GM12878 (cell line): ENCODE results near the gene EMP2. TPM values are rescaled to one million over a fixed set of nuclear protein-coding genes. Genes with fewer than 3 reads are reported as not detected.

Experiments used
- ATAC-seq: fragments of 200-7000 bp; cut with Tn5 transposase; 3 replicates; pipeline ENCODE4 v1.9.1; 2020; ENCODE audit warnings: mild to moderate bottlenecking, moderate library complexity
- BruUV-seq: library from RNA; stranded (reverse); fragments of 400-500 nt; replicated peaks from 2 replicates; lab custom pipeline; 2021; lab: Mats Ljungman, UMichigan
- CTCF ChIA-PET: fragments of 300-600 bp; sonication (Branson Sonifier 250); formaldehyde crosslinking; extraction: SDS; loops from one replicate; lab custom pipeline; 2021; ENCODE audit warnings: inconsistent platforms; lab: Yijun Ruan, JAX
- POLR2A ChIA-PET: fragments of 350-600 bp; formaldehyde crosslinking; extraction: SDS; loops from one replicate; lab custom pipeline; 2021; ENCODE audit warnings: inconsistent platforms; lab: Charles Lee
- RAD21 ChIA-PET: fragments of 300-600 bp; sonication (Branson Sonifier 250); formaldehyde crosslinking; loops from one replicate; lab custom pipeline; 2023; ENCODE audit warnings: antibody characterized with exemption; ENCODE audit not compliant: unreplicated experiment; lab: Charles Lee
- SMC1A ChIA-PET: fragments of 300-600 bp; sonication (Branson Sonifier 250); formaldehyde crosslinking; loops from one replicate; lab custom pipeline; 2023; ENCODE audit not compliant: unreplicated experiment, uncharacterized antibody; lab: Charles Lee
- DNase-seq: peaks from one replicate; pipeline ENCODE4 v3.0.0-alpha.2; 2011; ENCODE audit warnings: low read depth, low spot score
- FAIRE-seq: peaks from 3 replicates; lab custom pipeline; 2011; peaks lifted over from hg19 to GRCh38; lab: Jason Lieb, UNC
- H2AFZ ChIP-seq: 2 replicates; pipeline ENCODE4 v1.6.0; 2011; ENCODE audit warnings: low read depth, low read length, control low read depth; ENCODE audit not compliant: control insufficient read depth
- H3K27ac ChIP-seq: 2 replicates; pipeline ENCODE4 v1.5.1; 2011; ENCODE audit warnings: control low read depth; ENCODE audit not compliant: control insufficient read depth, insufficient read depth
- H3K27me3 ChIP-seq, 2 experiments: replicated peaks in 1 of 2; 2 replicates each; pipeline versions ENCODE4 v1.6.0 to v1.6.1; 2011; ENCODE audit warnings: low read length in 1 of 2; ENCODE audit not compliant: control insufficient read depth in 2 of 2, insufficient read depth in 2 of 2
- H3K36me3 ChIP-seq, 2 experiments: 2 replicates each; pipeline ENCODE4 v1.5.1; 2011; ENCODE audit warnings: low read length in 1 of 2; ENCODE audit not compliant: control insufficient read depth in 2 of 2, insufficient read depth in 2 of 2
- H3K4me1 ChIP-seq: 2 replicates; pipeline ENCODE4 v1.6.1; 2011; ENCODE audit warnings: mild to moderate bottlenecking, low read length, moderate library complexity, mixed read lengths; ENCODE audit not compliant: control insufficient read depth, insufficient read depth
- H3K4me2 ChIP-seq: 2 replicates; pipeline ENCODE4 v1.6.0; 2011; ENCODE audit warnings: control low read depth; ENCODE audit not compliant: control insufficient read depth, insufficient read depth
- H3K4me3 ChIP-seq: fragments of 200-600 bp; sonication (generic); 2 replicates; pipeline ENCODE4 v1.5.1; 2016
- H3K79me2 ChIP-seq: 2 replicates; pipeline ENCODE4 v1.6.0; 2011; ENCODE audit warnings: low read length; ENCODE audit not compliant: control insufficient read depth, insufficient read depth
- H3K9ac ChIP-seq: 2 replicates; pipeline ENCODE4 v1.8.0; 2011; ENCODE audit warnings: low read length, control low read depth, mixed read lengths; ENCODE audit not compliant: control insufficient read depth, insufficient read depth
- H3K9me3 ChIP-seq: replicated peaks from 3 replicates; pipeline ENCODE4 v1.5.1; 2011; ENCODE audit warnings: mild to moderate bottlenecking, low read length; ENCODE audit not compliant: control insufficient read depth, insufficient read depth
- H4K20me1 ChIP-seq: 2 replicates; pipeline ENCODE4 v1.6.0; 2011; ENCODE audit not compliant: control insufficient read depth, insufficient read depth
- HDAC6 ChIP-seq: fragments of 200-600 bp; sonication (generic); IDR thresholded peaks from one replicate; pipeline ENCODE4 v1.8.0; 2017; ENCODE audit warnings: antibody characterized with exemption; ENCODE audit not compliant: unreplicated experiment
- IRF4 ChIP-seq: IDR thresholded peaks from 2 replicates; pipeline ENCODE4 v1.6.1; 2011; ENCODE audit warnings: low read depth, low read length
- POLR2A ChIP-seq: IDR thresholded peaks from 2 replicates; pipeline ENCODE4 v1.6.1; 2011; ENCODE audit warnings: low read depth, mild to moderate bottlenecking, low read length
- RAD21 ChIP-seq: IDR thresholded peaks from 2 replicates; pipeline ENCODE4 v1.6.1; 2011; ENCODE audit warnings: mild to moderate bottlenecking, low read depth, low read length, moderate library complexity; ENCODE audit not compliant: insufficient read depth
- RB1 ChIP-seq: fragments of 450-650 bp; formaldehyde crosslinking; IDR thresholded peaks from 2 replicates; pipeline ENCODE4 v1.6.1; 2017; ENCODE audit warnings: mild to moderate bottlenecking, borderline replicate concordance
- SMC3 ChIP-seq: IDR thresholded peaks from 2 replicates; pipeline ENCODE4 v1.6.1; 2011; ENCODE audit warnings: low read length, improper control_type of control experiment, borderline replicate concordance
- YY1 ChIP-seq: IDR thresholded peaks from 2 replicates; pipeline ENCODE4 v1.6.1; 2011; ENCODE audit warnings: low read depth, mild to moderate bottlenecking, low read length
- WGBS: methylation state at CpG from one replicate; pipeline ENCODE4 v1.1.6; 2016; ENCODE audit warnings: low lambda C conversion rate; ENCODE audit not compliant: insufficient replicate concordance, insufficient coverage; ENCODE audit errors: missing lambda C conversion rate; 5-methylcytosine and 5-hydroxymethylcytosine counted together
- in situ Hi-C: fragments of 300-500 bp; cut with MboI; formaldehyde crosslinking; loops from 9 replicates; pipeline ENCODE4 v1.14.3; 2018; ENCODE audit warnings: mixed read lengths
- intact Hi-C: fragments of 100-400 bp; cut with micrococcal nuclease; formaldehyde crosslinking; loops from one replicate; pipeline ENCODE4 v1.14.2; 2022; ENCODE audit not compliant: unreplicated experiment
- polyA plus RNA-seq, 11 experiments: library from polyadenylated mRNA; depleted of rRNA in 4 of 11; unstranded in 6 of 11; stranded (reverse) in 5 of 11; fragments of >200 nt; fragmentation: Nextera tagmentation in 4 of 11; fragmentation: Illumina TruSeq in 1 of 11; extraction: Ambion mirVana in 4 of 11; extraction: Trizol in 1 of 11; gene quantifications; 1 replicate in 1 of 11; 2 replicates in 10 of 11; pipeline versions ENCODE4 v1.2.1 to v1.2.3, GENCODE V29; 2011 to 2016; ENCODE audit warnings: inconsistent platforms in 2 of 11, missing spikeins in 2 of 11, low read depth in 1 of 11
- total RNA-seq, 4 experiments: library from RNA; depleted of rRNA in 3 of 4; stranded (reverse); fragments of >200 nt in 3 of 4; fragmentation: Illumina TruSeq in 1 of 4; extraction: Trizol in 1 of 4; gene quantifications; 2 replicates each; pipeline versions ENCODE4 v1.2.1 to v1.2.3, GENCODE V29; 2013 to 2021
- TF ChIP-seq, protein P1 (sequence below), 3 experiments: IDR thresholded peaks in 2 of 3; conservative IDR thresholded peaks in 1 of 3; 2 replicates each; pipeline ENCODE4 v1.5.1; 2011; ENCODE audit warnings: low read depth in 3 of 3, low read length in 3 of 3, mild to moderate bottlenecking in 3 of 3, control low read depth in 2 of 3, moderate library complexity in 2 of 3, inconsistent platforms in 1 of 3, mixed read lengths in 1 of 3; ENCODE audit not compliant: control insufficient read depth in 2 of 3, insufficient read depth in 1 of 3; ENCODE audit errors: extremely low read depth in 1 of 3

EMP2 gene
- total and polyA plus RNA-seq, 10 of the 15 experiments (the other 5 are each of a cell fraction or from before 2014, with no cell fraction given), result 0.41 to 10.4 (median 3.8) TPM

DNA sequence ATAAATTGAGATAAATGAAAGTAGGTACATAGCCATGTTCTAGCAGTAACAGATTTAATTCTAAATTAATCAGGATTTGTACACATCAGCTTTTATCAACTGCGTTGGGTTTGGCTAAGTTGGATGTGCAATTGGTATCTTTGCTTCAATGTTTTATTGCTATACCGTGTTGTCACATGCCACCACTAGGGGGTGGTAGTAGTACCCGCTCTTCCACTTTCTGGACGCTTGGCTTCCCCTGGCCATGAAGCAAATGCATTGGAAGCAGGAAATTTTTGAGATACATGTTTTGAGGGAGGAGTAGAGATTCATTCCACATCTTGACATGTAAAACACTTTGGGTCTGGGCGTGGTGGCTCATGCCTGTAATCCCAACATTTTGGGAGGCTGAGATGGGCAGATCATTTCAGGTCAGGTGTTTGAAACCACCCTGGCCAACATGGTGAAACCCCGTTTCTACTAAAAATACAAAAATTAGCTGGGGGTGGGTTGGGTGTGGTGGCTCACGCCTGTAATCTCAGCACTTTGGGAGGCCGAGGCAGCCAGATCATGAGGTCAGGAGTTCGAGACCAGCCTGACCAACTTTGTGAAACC lies 58.6 kb downstream of the EMP2 start:
- Histone ChIP-seq H3K9ac (no peak overlapping the region), H3K4me2 (no peak overlapping the region), H2AFZ (no peak overlapping the region), H3K36me3 (no peaks in the 10 kb centered on the region), H3K4me1 (no peaks in the 10 kb centered on the region), H3K27me3 (no peaks in the 10 kb centered on the region), H3K4me3 (no peak overlapping the region), H3K79me2 (no peaks in the 10 kb centered on the region), H3K9me3 (no peaks in the 10 kb centered on the region), H3K27ac (no peak overlapping the region), H4K20me1 (no peaks in the 10 kb centered on the region)
- FAIRE-seq, result peak; percentile 75
- DNase-seq, result no peak
- ChIA-PET CTCF (interaction anchor here (0.8 to 5.0 kb wide), 20 partner anchors 12 to 428 kb away, joined by 3 to 59 read pairs (median 4); no protein-coding TSS in a partner anchor), RAD21 (interaction anchor here (0.7 to 2.2 kb wide), 11 partner anchors 24 to 397 kb away, joined by 3 to 11 read pairs (median 3); no protein-coding TSS in a partner anchor), POLR2A (no interaction called here), SMC1A (interaction anchor here (0.8 to 4.0 kb wide), 14 partner anchors 12 to 419 kb away, joined by 3 to 34 read pairs (median 4); no protein-coding TSS in a partner anchor)
- WGBS, result 13% methylated on average over 9 of the region's 9 CpGs
- in situ Hi-C loops (loop anchor here (5.0 kb wide), 1 partner anchor 391 kb away; no protein-coding TSS in a partner anchor), intact Hi-C loops (loop anchor here (2.0 to 5.0 kb wide), 2 partner anchors 397 to 416 kb away; no protein-coding TSS in a partner anchor)
- no TSS peak for BruUV-seq
- peak; percentile 91 for ATAC-seq
- TF ChIP-seq IRF4 (0 out of 2 replicates have a peak, but pooled peaks have one; percentile 20), SMC3 (peak; percentile 74), RAD21 (peak; percentile 81), YY1 (0 out of 2 replicates have a peak, but pooled peaks have one; percentile 26), HDAC6 (no peak), RB1 (0 out of 2 replicates have a peak, but pooled peaks have one; percentile 63), POLR2A (no peak)
- TF ChIP-seq, protein P1, sequence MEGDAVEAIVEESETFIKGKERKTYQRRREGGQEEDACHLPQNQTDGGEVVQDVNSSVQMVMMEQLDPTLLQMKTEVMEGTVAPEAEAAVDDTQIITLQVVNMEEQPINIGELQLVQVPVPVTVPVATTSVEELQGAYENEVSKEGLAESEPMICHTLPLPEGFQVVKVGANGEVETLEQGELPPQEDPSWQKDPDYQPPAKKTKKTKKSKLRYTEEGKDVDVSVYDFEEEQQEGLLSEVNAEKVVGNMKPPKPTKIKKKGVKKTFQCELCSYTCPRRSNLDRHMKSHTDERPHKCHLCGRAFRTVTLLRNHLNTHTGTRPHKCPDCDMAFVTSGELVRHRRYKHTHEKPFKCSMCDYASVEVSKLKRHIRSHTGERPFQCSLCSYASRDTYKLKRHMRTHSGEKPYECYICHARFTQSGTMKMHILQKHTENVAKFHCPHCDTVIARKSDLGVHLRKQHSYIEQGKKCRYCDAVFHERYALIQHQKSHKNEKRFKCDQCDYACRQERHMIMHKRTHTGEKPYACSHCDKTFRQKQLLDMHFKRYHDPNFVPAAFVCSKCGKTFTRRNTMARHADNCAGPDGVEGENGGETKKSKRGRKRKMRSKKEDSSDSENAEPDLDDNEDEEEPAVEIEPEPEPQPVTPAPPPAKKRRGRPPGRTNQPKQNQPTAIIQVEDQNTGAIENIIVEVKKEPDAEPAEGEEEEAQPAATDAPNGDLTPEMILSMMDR (IDR thresholded peaks at IDR 0.05 in 2 of 3, conservative IDR thresholded peaks at IDR 0.05 in 1 of 3; ENCODE audit: control insufficient read depth in 2 of 3, extremely low read depth in 1 of 3, insufficient read depth in 1 of 3, low read depth in 3 of 3, low read length in 3 of 3), result peak; percentile 78 to 86 (median 81)
